Hematopoietic multipotent progenitor cell treated with erythropoietin and hydrocortisone succinate and interleukin-3 and kit ligand, for 17 days (in vitro differentiated cells): ENCODE measurements around the gene GCH1.

Experiments used
- DNase-seq: peaks from one replicate; pipeline ENCODE4 v3.0.0-alpha.2; 2015; ENCODE audit warnings: low spot score

The GCH1 gene

DNA sequence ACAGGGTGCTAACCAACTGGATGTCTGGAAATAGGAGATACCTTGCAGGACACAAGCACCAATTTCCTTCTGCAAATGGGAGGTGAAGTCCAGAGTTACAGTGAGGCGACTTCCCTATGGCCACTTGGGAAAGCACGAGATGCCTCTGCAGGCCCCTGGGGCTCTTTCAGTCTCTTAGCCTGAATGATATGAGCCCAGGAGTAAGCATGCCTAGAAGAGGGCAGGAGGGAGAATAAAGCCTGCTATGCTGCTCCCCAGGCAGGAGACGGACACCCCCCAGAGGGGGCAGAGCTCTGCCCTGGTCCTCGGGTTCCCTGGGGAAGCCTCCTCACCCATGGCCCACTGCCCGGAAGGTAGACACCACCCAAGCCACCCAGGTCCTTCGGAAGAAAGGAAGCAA is 105.1 kb downstream of the GCH1 start:
- no peak for DNase-seq

DNA sequence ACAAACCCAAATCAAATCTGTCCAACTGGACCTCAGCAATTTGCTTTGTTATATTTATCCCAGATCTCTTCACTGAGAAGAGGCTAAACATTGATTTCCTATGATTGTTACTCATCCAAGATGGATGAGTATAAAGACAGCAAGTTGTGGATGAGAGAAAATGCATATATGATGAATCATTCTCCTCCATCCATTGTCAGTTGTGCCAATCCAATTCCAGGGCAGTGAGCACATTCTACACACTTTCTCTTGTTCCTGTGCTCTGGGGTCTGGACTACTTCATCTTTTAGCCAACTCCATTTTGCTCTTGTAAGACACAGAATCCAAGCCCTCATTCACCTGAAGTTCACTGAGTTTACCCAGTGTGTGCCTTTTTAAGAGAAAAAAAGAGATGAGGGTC is 105.7 kb downstream of the GCH1 start:
- DNase-seq, result no peak

DNA sequence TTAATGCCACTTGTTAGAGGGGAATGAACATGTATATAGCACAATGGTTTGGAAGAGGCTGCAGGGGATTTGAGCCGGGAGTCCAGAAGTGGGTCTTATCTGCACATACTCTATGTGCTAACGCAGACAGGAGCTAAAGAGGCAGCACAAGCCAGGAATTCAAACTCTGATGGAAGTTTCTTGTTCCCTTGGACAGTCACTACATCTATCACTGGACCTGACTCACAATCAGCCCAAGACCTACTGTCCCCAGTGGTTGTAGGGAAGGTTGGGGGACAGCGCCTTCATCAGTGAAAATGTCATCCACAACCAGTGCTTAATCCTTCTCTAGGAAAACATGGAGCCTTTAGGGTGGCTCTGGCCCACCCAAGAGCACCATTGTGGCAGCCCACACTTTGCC is 107.8 kb downstream of the GCH1 start:
- DNase-seq, result no peak

DNA sequence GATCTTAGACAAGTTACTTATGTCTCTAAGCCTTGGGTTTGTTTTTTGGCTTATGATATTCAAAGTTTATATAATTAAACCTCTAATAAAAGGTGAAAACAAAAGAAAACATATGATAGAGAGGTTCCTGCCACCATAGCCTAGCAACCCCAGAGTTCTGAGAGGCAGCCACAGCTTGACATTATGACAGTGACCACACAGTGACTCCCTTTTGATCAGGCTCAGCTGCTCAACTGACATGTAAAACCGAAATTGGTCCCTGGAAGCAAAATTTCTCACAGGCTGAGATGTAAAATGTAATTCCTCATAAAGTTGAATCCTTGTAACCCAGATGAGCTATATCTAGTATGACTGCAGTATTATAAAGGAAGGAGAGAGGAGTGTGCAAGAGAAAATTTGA is 108.5 kb downstream of the GCH1 start:
- no peak for DNase-seq

DNA sequence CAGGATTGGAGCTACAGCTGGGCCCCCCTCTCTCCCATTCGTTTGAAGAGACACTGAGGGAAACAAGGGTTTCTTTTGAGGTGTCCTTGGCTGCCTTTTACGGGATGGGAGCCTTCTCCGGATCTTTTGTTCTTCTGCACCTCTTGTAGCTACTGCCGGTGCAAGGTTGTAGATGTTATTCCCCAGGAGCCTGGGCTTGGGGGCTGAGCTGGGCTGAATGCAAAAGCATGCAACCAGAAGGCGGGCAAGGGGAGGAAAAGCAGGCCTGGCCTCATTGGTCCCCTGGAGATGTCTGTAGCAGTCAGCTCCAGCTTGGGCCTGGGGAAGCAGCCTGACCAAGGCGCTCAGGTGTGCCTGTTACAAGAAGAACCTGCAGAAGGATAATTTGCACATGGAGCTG is 110.3 kb downstream of the GCH1 start:
- no peak for DNase-seq
